GM10248 (cell line): ENCODE results near the gene RHOBTB3.

Experiments
- CTCF ChIA-PET: fragments of 300-600 bp; sonication (Branson Sonifier 250); formaldehyde crosslinking; extraction: SDS; loops from one replicate; lab custom pipeline; 2021; ENCODE audit warnings: antibody characterized with exemption; lab: Yijun Ruan, JAX
- POLR2A ChIA-PET: fragments of 350-650 bp; sonication (Branson Sonifier 250); formaldehyde crosslinking; extraction: SDS; loops from one replicate; lab custom pipeline; 2020; ENCODE audit warnings: antibody characterized with exemption; lab: Yijun Ruan, JAX
- DNase-seq: peaks from one replicate; pipeline ENCODE4 v3.0.0; 2012; ENCODE audit errors: extremely low spot score
- CTCF ChIP-seq: IDR thresholded peaks from 2 replicates; pipeline ENCODE4 v1.5.1; 2012; ENCODE audit warnings: mild to moderate bottlenecking, low read depth; ENCODE audit errors: extremely low read depth, missing control alignments, control extremely low read depth

Gene RHOBTB3

DNA sequence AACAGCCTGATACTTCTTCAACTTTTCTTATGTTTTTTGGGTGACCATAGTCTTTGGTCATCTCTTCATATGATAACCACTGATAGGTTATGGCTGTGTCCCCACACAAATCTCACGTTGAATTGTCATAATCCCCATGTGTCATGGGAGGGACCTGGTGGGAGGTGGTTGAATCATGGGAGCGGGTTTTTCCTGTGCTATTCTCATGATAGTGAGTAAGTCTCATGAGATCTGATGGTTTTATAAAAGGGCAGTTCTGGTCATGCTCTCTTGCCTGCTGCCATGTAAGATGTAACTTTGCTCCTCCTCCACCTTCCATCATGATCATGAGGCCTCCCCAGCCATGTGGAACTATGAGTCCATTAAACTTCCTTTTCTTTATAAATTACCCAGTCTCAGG lies 8.7 kb downstream of the RHOBTB3 start:
- POLR2A ChIA-PET, result no interaction called here
- DNase-seq, result no peak
- CTCF ChIA-PET, result no interaction called here
- TF ChIP-seq CTCF, result no peak

DNA sequence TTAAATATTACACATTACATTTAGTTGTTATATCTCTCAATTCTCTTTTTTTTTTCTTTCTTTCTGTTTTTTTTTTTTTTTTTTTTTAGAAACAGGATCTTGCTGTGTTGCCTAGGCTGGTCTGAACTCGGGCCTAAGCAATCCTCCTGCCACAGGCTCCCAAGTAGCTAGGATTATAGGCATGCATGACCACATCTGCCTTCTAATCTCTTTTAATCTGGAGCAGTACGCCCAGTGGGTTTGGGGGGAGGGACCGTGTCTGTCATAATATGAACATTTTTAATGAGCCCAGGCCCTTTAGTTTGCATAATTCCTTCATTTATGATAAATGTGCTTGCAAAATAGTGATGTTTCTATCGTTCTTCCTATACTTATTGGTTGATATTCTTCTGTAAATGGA lies 10.3 kb downstream of the RHOBTB3 start:
- CTCF ChIA-PET, result interaction anchor here (1.1 to 1.4 kb wide), 3 partner anchors 8 to 97 kb away, joined by 4 to 5 read pairs (median 4); no protein-coding TSS in a partner anchor
- POLR2A ChIA-PET, result no interaction called here
- no peak for TF ChIP-seq CTCF
- DNase-seq, result no peak

DNA sequence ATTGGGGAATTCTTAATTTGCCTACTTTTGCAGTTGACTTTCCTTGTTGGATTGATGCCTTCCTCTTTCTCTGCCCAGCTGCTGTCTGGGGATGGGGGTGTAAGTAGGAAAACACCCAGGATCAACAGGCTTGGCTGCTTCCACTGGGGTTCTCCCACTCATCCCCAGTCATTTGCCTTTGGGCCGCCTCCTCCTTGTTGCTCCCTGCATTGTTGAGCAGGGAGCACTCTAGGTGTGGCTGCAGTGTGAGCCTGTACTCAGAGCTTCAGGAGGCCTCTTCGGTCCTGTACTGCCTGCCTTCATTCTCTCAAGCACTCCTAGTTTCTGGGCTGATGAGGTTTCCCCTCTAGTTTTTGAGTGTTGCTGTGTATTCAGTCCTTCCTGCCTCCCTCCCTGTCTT lies 12.1 kb downstream of the RHOBTB3 start:
- DNase-seq, result no peak
- ChIA-PET CTCF (no interaction called here), POLR2A (no interaction called here)
- no peak for TF ChIP-seq CTCF

GRCh38 chr5:95743877-95744276 lies 12.7 kb downstream of the RHOBTB3 start:
- POLR2A ChIA-PET, result interaction anchor here (0.7 kb wide), 1 partner anchor 413 kb away, joined by 8 read pairs; no protein-coding TSS in a partner anchor
- DNase-seq, result no peak
- TF ChIP-seq CTCF, result no peak
- CTCF ChIA-PET, result interaction anchor here (2.4 kb wide), 1 partner anchor 8 kb away, joined by 9 read pairs; no protein-coding TSS in a partner anchor

DNA sequence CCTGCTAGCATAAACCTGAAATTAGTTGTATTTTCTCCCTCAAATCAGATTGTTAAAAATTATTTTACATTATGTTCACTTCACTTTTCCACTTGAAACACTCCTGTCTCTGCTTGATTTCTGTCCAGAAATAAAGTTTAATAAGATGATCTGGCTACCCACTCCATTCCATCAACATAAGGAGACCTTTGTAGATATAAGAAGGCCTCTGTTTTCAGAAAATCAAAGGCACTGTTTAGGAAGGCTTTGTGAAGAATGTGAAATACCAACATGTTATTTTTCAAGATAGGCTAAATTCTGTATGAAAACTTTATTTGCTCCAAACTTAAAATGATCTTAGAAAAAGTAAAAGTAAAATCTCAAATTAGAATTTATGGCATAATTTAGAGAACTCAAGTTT lies 15.1 kb downstream of the RHOBTB3 start:
- CTCF ChIA-PET, result interaction anchor here (1.4 to 2.4 kb wide), 3 partner anchors 11 to 100 kb away, joined by 3 to 9 read pairs (median 4); no protein-coding TSS in a partner anchor
- no peak for TF ChIP-seq CTCF
- no peak for DNase-seq
- POLR2A ChIA-PET, result no interaction called here

GRCh38 chr5:95746722-95747679 lies 15.9 kb downstream of the RHOBTB3 start:
- CTCF ChIA-PET, result interaction anchor here (0.8 to 2.3 kb wide), 4 partner anchors 14 to 100 kb away, joined by 3 to 9 read pairs (median 4); no protein-coding TSS in a partner anchor
- POLR2A ChIA-PET, result no interaction called here
- no peak for DNase-seq
- TF ChIP-seq CTCF, result no peak
